Prostate gland (tissue), 2 donors: ENCODE measurements around the gene MYCBP2.

Source experiments
- CTCF ChIP-seq, 4 experiments: fragments of 200-600 bp in 2 of 4; fragments of 450-650 bp in 2 of 4; sonication (generic) in 2 of 4; IDR thresholded peaks; 1 replicate in 3 of 4; 2 replicates in 1 of 4; pipeline ENCODE4 v1.5.1; 2016 to 2019; ENCODE audit warnings: antibody characterized with exemption in 4 of 4, mild to moderate bottlenecking in 2 of 4, moderate library complexity in 2 of 4
- POLR2A ChIP-seq: fragments of 450-650 bp; IDR thresholded peaks from one replicate; pipeline ENCODE4 v1.6.1; 2016; ENCODE audit warnings: antibody characterized with exemption, mild to moderate bottlenecking

GRCh38 chr13:77312311-77312710, 14.6 kb downstream of the MYCBP2 start:
- TF ChIP-seq CTCF (IDR thresholded peaks at IDR 0.05) (no peak), POLR2A (no peak)
